GM19239 (cell line): ENCODE results near the gene NOL7.

Source experiments
- DNase-seq: peaks from one replicate; pipeline ENCODE4 v3.0.0; 2011; ENCODE audit warnings: low spot score; ENCODE audit not compliant: insufficient read length
- FAIRE-seq: peaks from 2 replicates; lab custom pipeline; 2011; peaks lifted over from hg19 to GRCh38; lab: Jason Lieb, UNC

NOL7 gene

GRCh38 chr6:13643125-13643524, 28.0 kb downstream of the NOL7 start:
- no peak for DNase-seq
- no peak for FAIRE-seq

- no peak for DNase-seq
These were observed 33.7 kb downstream of the NOL7 start for GRCh38 chr6:13648850-13649249.

GRCh38 chr6:13649393-13649792, 34.3 kb downstream of the NOL7 start:
- FAIRE-seq (no peak), DNase-seq (no peak)

More at GRCh38 chr6:13648850-13649249, 33.7 kb downstream of the NOL7 start:
- no peak for FAIRE-seq

- no peak for DNase-seq
These were observed 38.2 kb downstream of the NOL7 start for GRCh38 chr6:13653296-13653695.

DNA sequence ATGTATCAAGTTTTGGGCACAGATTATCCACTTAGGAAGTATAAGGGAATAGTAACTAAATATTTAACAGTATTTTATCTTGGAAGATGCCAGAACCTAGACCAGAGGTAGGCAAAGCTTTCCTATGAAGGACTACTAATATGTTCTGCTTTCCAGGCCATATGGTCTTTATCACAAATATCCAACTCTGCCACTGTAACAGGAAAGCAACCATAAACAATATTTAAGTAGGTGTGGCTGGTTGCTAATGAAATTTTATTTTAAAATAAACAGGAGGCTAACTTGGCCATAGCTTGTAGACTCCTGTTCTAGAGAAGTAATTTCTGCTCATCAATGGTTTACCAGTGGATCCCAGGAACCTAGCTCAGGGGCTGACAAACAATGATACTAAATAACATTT, 39.4 kb downstream of the NOL7 start:
- no peak for FAIRE-seq
- DNase-seq, result no peak

More at GRCh38 chr6:13653296-13653695, 38.2 kb downstream of the NOL7 start:
- FAIRE-seq, result no peak

GRCh38 chr6:13655700-13656099, 40.6 kb downstream of the NOL7 start:
- DNase-seq (no peak), FAIRE-seq (peak; percentile 23)

GRCh38 chr6:13660273-13660672, 45.1 kb downstream of the NOL7 start:
- FAIRE-seq, result no peak

DNA sequence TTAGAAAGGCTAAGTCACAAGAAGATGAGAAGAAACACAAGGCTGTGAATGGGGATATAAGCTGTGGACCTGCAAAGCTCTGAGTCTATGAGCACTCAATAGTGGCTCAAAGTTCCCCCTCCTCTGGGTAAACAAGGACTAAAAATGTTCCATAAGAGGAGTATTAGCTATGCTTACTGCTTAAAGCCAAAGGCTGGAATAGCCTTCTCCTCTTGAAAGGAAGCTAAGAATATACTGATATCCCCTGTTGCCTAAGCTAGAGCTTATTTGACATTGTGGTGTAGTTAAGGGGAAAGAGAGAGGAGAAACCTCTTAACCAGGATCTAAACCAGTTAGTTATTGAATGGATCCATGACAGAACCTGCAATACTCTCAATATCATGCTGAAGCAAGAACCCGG, 45.8 kb downstream of the NOL7 start:
- FAIRE-seq, result no peak
- no peak for DNase-seq

More at GRCh38 chr6:13660273-13660672, 45.1 kb downstream of the NOL7 start:
- no peak for DNase-seq

- DNase-seq (no peak), FAIRE-seq (no peak)
These were observed 46.5 kb downstream of the NOL7 start for GRCh38 chr6:13661647-13662046.

DNA sequence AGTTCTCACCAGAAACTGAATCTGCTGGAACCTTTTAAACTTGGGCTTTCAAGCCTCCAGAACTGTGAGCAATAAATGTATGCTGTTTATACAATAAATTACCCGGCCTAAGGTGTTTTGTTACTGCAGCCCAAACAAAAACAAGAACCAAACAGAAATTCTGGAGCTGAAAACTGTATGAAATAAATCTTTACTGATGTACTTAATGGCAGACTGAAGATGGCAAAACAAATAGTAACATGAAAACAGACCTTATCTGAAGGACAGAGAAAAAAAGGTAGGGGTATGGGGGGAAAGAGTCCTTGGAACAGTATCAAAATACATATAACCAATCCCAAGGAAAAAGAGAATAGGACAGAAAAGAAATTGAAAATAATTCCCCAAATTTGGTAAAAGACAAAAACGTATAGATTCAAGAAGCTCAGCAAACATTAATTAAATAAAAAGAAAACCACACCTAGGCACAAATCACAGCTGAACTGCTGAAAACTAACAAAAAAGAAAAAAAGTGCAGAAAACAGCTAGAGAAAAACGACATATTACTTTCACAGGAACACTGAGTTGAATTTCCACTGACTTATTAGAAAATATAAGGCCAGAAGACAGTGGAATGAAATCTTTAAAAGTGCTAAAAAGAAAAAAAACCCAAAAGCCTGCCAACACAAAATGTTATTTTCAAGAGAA, 47.7 kb downstream of the NOL7 start:
- DNase-seq, result no peak
- no peak for FAIRE-seq

- FAIRE-seq, result no peak
- DNase-seq, result no peak
These were observed 48.9 kb downstream of the NOL7 start for GRCh38 chr6:13663986-13664385.

GRCh38 chr6:13664703-13665352, 49.7 kb downstream of the NOL7 start:
- no peak for FAIRE-seq

GRCh38 chr6:13666194-13667105, 51.3 kb downstream of the NOL7 start:
- DNase-seq (no peak), FAIRE-seq (no peak)

More at GRCh38 chr6:13664703-13665352, 49.7 kb downstream of the NOL7 start:
- DNase-seq, result no peak

- no peak for DNase-seq
- peak; percentile 37 for FAIRE-seq
These were observed 52.5 kb downstream of the NOL7 start for GRCh38 chr6:13667655-13668054.

- FAIRE-seq (no peak), DNase-seq (no peak)
These were observed 53.3 kb downstream of the NOL7 start for GRCh38 chr6:13668291-13668928.

DNA sequence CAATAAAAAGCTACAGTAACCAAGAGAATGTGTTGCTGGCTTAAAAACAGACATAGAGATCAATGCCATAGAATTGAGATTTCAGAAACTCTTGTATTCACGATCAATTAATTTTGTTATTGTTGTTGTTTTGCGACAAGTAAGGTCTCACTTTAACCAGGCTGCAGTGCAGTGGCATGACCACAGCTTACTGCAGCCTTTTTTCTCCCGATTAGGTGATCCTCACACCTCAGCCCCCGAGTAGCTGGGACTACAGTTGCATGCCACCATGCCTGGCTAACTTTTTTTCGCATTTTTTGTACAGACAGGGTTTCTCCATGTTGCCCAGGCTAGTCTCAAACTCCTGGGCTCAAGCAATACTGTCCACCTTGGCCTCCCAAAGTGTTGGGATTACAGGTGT, 54.3 kb downstream of the NOL7 start:
- DNase-seq (no peak), FAIRE-seq (no peak)
